H9 (cell line): ENCODE measurements around the gene NAA15. TPM values are rescaled to one million over a fixed set of nuclear protein-coding genes. Genes with fewer than 3 reads are reported as not detected.
"Not testable (repeated sequence)": the region's sequence is repeated elsewhere in the genome, so short reads cannot be mapped to it uniquely, and the experiment has no call there.

Experiments used
- DNase-seq: peaks from one replicate; pipeline ENCODE4 v3.0.0-alpha.2; 2017
- H2AFZ ChIP-seq: one replicate; pipeline ENCODE4 v1.6.1; 2013; ENCODE audit warnings: mild to moderate bottlenecking, low read length, control low read depth, moderate library complexity
- H2AK5ac ChIP-seq: 2 replicates; pipeline ENCODE4 v1.6.1; 2013; ENCODE audit warnings: low read length, control low read depth, mixed read lengths; ENCODE audit not compliant: insufficient read length
- H2BK120ac ChIP-seq: one replicate; pipeline ENCODE4 v1.6.1; 2013; ENCODE audit warnings: low read depth, mild to moderate bottlenecking, low read length, control low read depth, inconsistent platforms; ENCODE audit not compliant: poor library complexity, severe bottlenecking
- H2BK12ac ChIP-seq: 2 replicates; pipeline ENCODE4 v1.6.1; 2013; ENCODE audit warnings: low read length, control low read depth, mixed read lengths, low read depth; ENCODE audit not compliant: insufficient read length
- H2BK15ac ChIP-seq: 2 replicates; pipeline ENCODE4 v1.6.1; 2013; ENCODE audit warnings: low read depth, low read length, control low read depth
- H2BK20ac ChIP-seq: one replicate; pipeline ENCODE4 v1.6.1; 2013; ENCODE audit warnings: low read depth, mild to moderate bottlenecking, low read length, control low read depth, inconsistent platforms; ENCODE audit not compliant: poor library complexity, severe bottlenecking
- H2BK5ac ChIP-seq: 2 replicates; pipeline ENCODE4 v1.6.1; 2013; ENCODE audit warnings: low read length, control low read depth, mixed read lengths; ENCODE audit not compliant: insufficient read length
- H3K14ac ChIP-seq: 2 replicates; pipeline ENCODE4 v1.6.1; 2013; ENCODE audit warnings: low read length, control low read depth; ENCODE audit not compliant: insufficient read depth
- H3K18ac ChIP-seq: 2 replicates; pipeline ENCODE4 v1.6.1; 2013; ENCODE audit warnings: low read depth, mild to moderate bottlenecking, mixed read lengths, low read length, control low read depth; ENCODE audit not compliant: insufficient read length
- H3K23ac ChIP-seq: 2 replicates; pipeline ENCODE4 v1.6.1; 2013; ENCODE audit warnings: low read length, control low read depth, mixed read lengths, low read depth; ENCODE audit not compliant: insufficient read length
- H3K23me2 ChIP-seq: 2 replicates; pipeline ENCODE4 v1.6.1; 2013; ENCODE audit warnings: low read depth, mild to moderate bottlenecking, mixed read lengths, low read length, control low read depth; ENCODE audit not compliant: insufficient read length, poor library complexity, severe bottlenecking
- H3K27ac ChIP-seq: 2 replicates; pipeline ENCODE4 v1.5.1; 2013; ENCODE audit warnings: low read length, control low read depth, mixed read lengths, low read depth; ENCODE audit not compliant: insufficient read length
- H3K27me3 ChIP-seq: 2 replicates; pipeline ENCODE4 v1.6.1; 2013; ENCODE audit warnings: low read length, control low read depth, inconsistent platforms; ENCODE audit not compliant: insufficient read depth
- H3K4ac ChIP-seq: 2 replicates; pipeline ENCODE4 v1.6.1; 2013; ENCODE audit warnings: low read depth, mild to moderate bottlenecking, control low read depth, inconsistent platforms, low read length, moderate library complexity
- H3K4me1 ChIP-seq: 2 replicates; pipeline ENCODE4 v1.6.1; 2013; ENCODE audit warnings: low read length, control low read depth, inconsistent platforms; ENCODE audit not compliant: insufficient read depth
- H3K4me2 ChIP-seq: 2 replicates; pipeline ENCODE4 v1.6.1; 2013; ENCODE audit warnings: low read length, control low read depth, mixed read lengths; ENCODE audit not compliant: insufficient read length, insufficient read depth
- H3K56ac ChIP-seq: 2 replicates; pipeline ENCODE4 v1.6.1; 2013; ENCODE audit warnings: low read depth, mild to moderate bottlenecking, mixed read lengths, low read length, control low read depth; ENCODE audit not compliant: insufficient read length
- H3K79me1 ChIP-seq: 2 replicates; pipeline ENCODE4 v1.6.1; 2013; ENCODE audit warnings: low read depth, mild to moderate bottlenecking, moderate library complexity, low read length, control low read depth, inconsistent platforms; ENCODE audit not compliant: insufficient read depth, poor library complexity, severe bottlenecking
- H3K79me2 ChIP-seq: 2 replicates; pipeline ENCODE4 v1.6.1; 2013; ENCODE audit warnings: low read length, control low read depth, inconsistent platforms; ENCODE audit not compliant: insufficient read depth
- H3K9ac ChIP-seq: 2 replicates; pipeline ENCODE4 v1.6.1; 2013; ENCODE audit warnings: low read length, control low read depth, mixed read lengths; ENCODE audit not compliant: insufficient read length; ENCODE audit errors: extremely low read depth
- H3K9me3 ChIP-seq: one replicate; pipeline ENCODE4 v1.6.1; 2013; ENCODE audit warnings: low read depth, low read length, inconsistent platforms; ENCODE audit not compliant: control insufficient read depth
- H3T11ph ChIP-seq: one replicate; pipeline ENCODE4 v1.6.1; 2013; ENCODE audit warnings: mild to moderate bottlenecking, low read length, control low read depth, inconsistent platforms
- H4K20me1 ChIP-seq: one replicate; pipeline ENCODE4 v1.6.1; 2013; ENCODE audit not compliant: control insufficient read depth, insufficient read length, insufficient read depth
- H4K5ac ChIP-seq: 2 replicates; pipeline ENCODE4 v1.6.1; 2013; ENCODE audit warnings: low read depth, mild to moderate bottlenecking, mixed read lengths, low read length, control low read depth; ENCODE audit not compliant: insufficient read length
- H4K8ac ChIP-seq: replicated peaks from 2 replicates; pipeline ENCODE4 v1.6.1; 2013; ENCODE audit warnings: low read length, control low read depth, mixed read lengths, low read depth; ENCODE audit not compliant: insufficient read length
- H4K91ac ChIP-seq: 2 replicates; pipeline ENCODE4 v1.6.1; 2013; ENCODE audit warnings: low read depth, mild to moderate bottlenecking, moderate library complexity, mixed read lengths, low read length, control low read depth; ENCODE audit not compliant: insufficient read length
- H3K27ac Mint-ChIP-seq, 3 experiments: 2 replicates in 2 of 3; 3 replicates in 1 of 3; pipeline ENCODE4 v1.8.0; 2020 to 2021; ENCODE audit warnings: mixed read lengths in 3 of 3, mild to moderate bottlenecking in 1 of 3, moderate library complexity in 1 of 3
- H3K27me3 Mint-ChIP-seq: 2 replicates; pipeline ENCODE4 v1.8.0; 2021; ENCODE audit warnings: low read depth, mild to moderate bottlenecking, moderate library complexity, mixed read lengths
- H3K36me3 Mint-ChIP-seq, 3 experiments: 2 replicates in 2 of 3; 3 replicates in 1 of 3; pipeline ENCODE4 v1.8.0; 2020 to 2021; ENCODE audit warnings: low read depth in 3 of 3, mixed read lengths in 3 of 3; ENCODE audit not compliant: insufficient read depth in 1 of 3
- H3K4me1 Mint-ChIP-seq, 2 experiments: 2 replicates each; pipeline ENCODE4 v1.8.0; 2020; ENCODE audit warnings: mixed read lengths in 2 of 2
- H3K4me3 Mint-ChIP-seq, 2 experiments: 2 replicates in 1 of 2; 3 replicates in 1 of 2; pipeline ENCODE4 v1.8.0; 2020 to 2021; ENCODE audit warnings: mild to moderate bottlenecking in 2 of 2, mixed read lengths in 2 of 2, moderate library complexity in 1 of 2
- H3K9me3 Mint-ChIP-seq, 2 experiments: 2 replicates in 1 of 2; 3 replicates in 1 of 2; pipeline ENCODE4 v1.8.0; 2020; ENCODE audit warnings: mild to moderate bottlenecking in 2 of 2, mixed read lengths in 2 of 2, moderate library complexity in 1 of 2
- CTCF ChIP-seq: fragments of 200-600 bp; sonication (generic); conservative IDR thresholded peaks from 3 replicates; pipeline ENCODE4 v1.8.0; 2021; ENCODE audit warnings: antibody characterized with exemption, mild to moderate bottlenecking
- WGBS: extraction: QIAGEN DNeasy Blood & Tissue Kit; methylation state at CpG from one replicate; pipeline ENCODE4 v1.1.7; 2013; ENCODE audit warnings: missing lambda C conversion rate, low lambda C conversion rate, mixed read lengths; ENCODE audit not compliant: insufficient read length; ENCODE audit errors: extremely low coverage; 5-methylcytosine and 5-hydroxymethylcytosine counted together
- total RNA-seq: library from RNA; stranded (reverse); gene quantifications from 2 replicates; pipeline ENCODE4 v1.2.1, GENCODE V29; 2021

Gene NAA15
- total RNA-seq, 1 experiment from 2014 or later = 115 TPM

GRCh38 chr4:139312552-139313332 lies 11.4 kb downstream of the NAA15 start:
- Histone ChIP-seq H4K20me1 (no peaks in the 10 kb centered on the region), H3K79me1 (no peaks in the 10 kb centered on the region), H3K23ac (no peak overlapping the region), H2BK15ac (no peak overlapping the region), H2BK120ac (no peak overlapping the region), H4K5ac (no peak overlapping the region), H3K23me2 (no peaks in the 10 kb centered on the region), H3K4ac (no peak overlapping the region), H3K4me2 (no peak overlapping the region), H2AFZ (no peak overlapping the region), H2BK5ac (no peak overlapping the region), H3K79me2 (peaks cover 59% of the 10 kb centered on the region), H2AK5ac (no peak overlapping the region), H3K9me3 (no peaks in the 10 kb centered on the region), H3K56ac (no peak overlapping the region), H2BK20ac (no peak overlapping the region), H3T11ph (no peak overlapping the region), H3K27ac (no peak overlapping the region), H2BK12ac (no peak overlapping the region), H3K9ac (no peak overlapping the region), H3K27me3 (no peaks in the 10 kb centered on the region), H3K4me1 (no peaks in the 10 kb centered on the region; the same call in 1 of the 2 replicates), H3K14ac (no peak overlapping the region), H3K18ac (no peak overlapping the region), H4K91ac (no peak overlapping the region), H4K8ac (no peak overlapping the region)
- no peaks in the 10 kb centered on the region for H3K27me3 Mint-ChIP-seq
- peak overlapping the region; percentile 25 to 93 (median 80); a peak in 5 of 7 replicates for H3K27ac Mint-ChIP-seq
- H3K36me3 Mint-ChIP-seq = peaks cover 2 to 18% (median 5%) of the 10 kb centered on the region in 3 experiments
- H3K4me3 Mint-ChIP-seq = no peak overlapping the region
- no CpG with 5 or more reads among the region's 3 CpGs for WGBS
- TF ChIP-seq CTCF = no peak
- H3K9me3 Mint-ChIP-seq = no peaks in the 10 kb centered on the region
- no peak for DNase-seq
- peaks cover 50 to 52% of the 10 kb centered on the region in 2 experiments for H3K4me1 Mint-ChIP-seq

GRCh38 chr4:139313414-139313813 lies 12.1 kb downstream of the NAA15 start:
- no CpG with 5 or more reads among the region's 10 CpGs for WGBS
- H3K23ac ChIP-seq, H4K5ac ChIP-seq, H3K27ac ChIP-seq, H3K27me3 Mint-ChIP-seq, H3K79me1 ChIP-seq, H3K14ac ChIP-seq, H2AFZ ChIP-seq, H4K91ac ChIP-seq, H3T11ph ChIP-seq, H3K9me3 ChIP-seq, H3K4me2 ChIP-seq, DNase-seq, H3K56ac ChIP-seq, H3K9ac ChIP-seq, H4K8ac ChIP-seq, H2BK5ac ChIP-seq, H2BK15ac ChIP-seq, H2BK20ac ChIP-seq, H3K23me2 ChIP-seq, H4K20me1 ChIP-seq, H3K18ac ChIP-seq, H3K4ac ChIP-seq, H3K4me1 ChIP-seq, H3K27me3 ChIP-seq, H3K9me3 Mint-ChIP-seq, H2BK12ac ChIP-seq, H2AK5ac ChIP-seq, H2BK120ac ChIP-seq: not testable (repeated sequence)
- Mint-ChIP-seq H3K4me1 (peaks cover 50 to 52% of the 10 kb centered on the region in 2 experiments), H3K36me3 (peaks cover 4 to 18% (median 5%) of the 10 kb centered on the region in 3 experiments; a peak in 6 of 7 replicates), H3K4me3 (peak overlapping the region in 1 of 2 experiments; percentile 45; a peak in 1 of 5 replicates), H3K27ac (peak overlapping the region in 2 of 3 experiments; percentile 93 to 99; a peak in 5 of 7 replicates)
- H3K79me2 ChIP-seq = peaks cover 58% of the 10 kb centered on the region
